ENCODE measurements around the gene CCDC85C.
A peak's percentile ranks its signal among the peaks of the same experiment; 100 is the strongest.

CCDC85C gene

GRCh38 chr14:99519931-99520421 lies 84.0 kb downstream of the CCDC85C start:
- no peak for DNase-seq

GRCh38 chr14:99519347-99519881 lies 84.6 kb downstream of the CCDC85C start:
- DNase-seq: no peak

GRCh38 chr14:99518441-99519346 lies 85.3 kb downstream of the CCDC85C start:
- DNase-seq: peak; percentile 85

GRCh38 chr14:99517643-99518381 lies 86.2 kb downstream of the CCDC85C start:
- no peak for DNase-seq

- DNase-seq: no peak
Measured at GRCh38 chr14:99516871-99517642, 87.0 kb downstream of the CCDC85C start.

- DNase-seq: no peak
Measured at GRCh38 chr14:99516156-99516870, 87.7 kb downstream of the CCDC85C start.

- DNase-seq: no peak
Measured at GRCh38 chr14:99515301-99516155, 88.5 kb downstream of the CCDC85C start.

- no peak for DNase-seq
Measured at GRCh38 chr14:99514552-99515300, 89.3 kb downstream of the CCDC85C start.

- DNase-seq: no peak
Measured at GRCh38 chr14:99513946-99514551, 90.0 kb downstream of the CCDC85C start.

GRCh38 chr14:99513183-99513694 lies 90.8 kb downstream of the CCDC85C start:
- no peak for DNase-seq

GRCh38 chr14:99512571-99513182 lies 91.3 kb downstream of the CCDC85C start:
- no peak for DNase-seq

- no peak for DNase-seq
Measured at GRCh38 chr14:99512110-99512449, 91.9 kb downstream of the CCDC85C start.

GRCh38 chr14:99511421-99512109 lies 92.4 kb downstream of the CCDC85C start:
- DNase-seq: no peak

- DNase-seq: no peak
Measured at GRCh38 chr14:99510556-99511139, 93.4 kb downstream of the CCDC85C start.

GRCh38 chr14:99509871-99510555 lies 94.0 kb downstream of the CCDC85C start:
- DNase-seq: no peak

- no peak for DNase-seq
Measured at GRCh38 chr14:99508896-99509629, 94.9 kb downstream of the CCDC85C start.
